Naive B cell (primary cell): Measurements from ENCODE around the gene TRIM34. TPM values are rescaled to one million over a fixed set of nuclear protein-coding genes. Genes with fewer than 3 reads are reported as not detected.

Experiments
- polyA plus RNA-seq, 6 donors: library from polyadenylated mRNA; unstranded; fragments of 300-500 nt; fragmentation: Illumina TruSeq; gene quantifications; one replicate each; pipeline ENCODE4 v1.2.3, GENCODE V29; 2021; ENCODE audit warnings: low read depth in 6 of 6

TRIM34 gene
- polyA plus RNA-seq, 6 donors from 2014 or later, result 25.3 to 58.5 (median 30.8) TPM

Other genes with a start within 250 kb of the TRIM34 start
- gene OR51M1, start 241.2 kb upstream of the TRIM34 start, polyA plus RNA-seq, result not detected
- gene OR51Q1, start 202.9 kb upstream of the TRIM34 start, polyA plus RNA-seq, result not detected
- not detected for gene OR51I1, start 183.5 kb upstream of the TRIM34 start, polyA plus RNA-seq
- gene OR51I2, start 175.7 kb upstream of the TRIM34 start, polyA plus RNA-seq, result not detected
- gene OR52D1, start 136.3 kb upstream of the TRIM34 start, polyA plus RNA-seq, result not detected
- not detected for gene UBQLN3, start 115.0 kb upstream of the TRIM34 start, polyA plus RNA-seq
- under 1 TPM in 1 of 6 donors, not detected in 5; 0.39 TPM for gene UBQLNL, start 108.3 kb upstream of the TRIM34 start, polyA plus RNA-seq
- not detected for gene OR52H1, start 76.5 kb upstream of the TRIM34 start, polyA plus RNA-seq
- under 1 TPM in 1 of 6 donors, not detected in 5; 0.33 TPM for gene OR52B6, start 44.1 kb upstream of the TRIM34 start, polyA plus RNA-seq
- under 1 TPM in 1 of 6 donors, not detected in 5; 0.22 TPM for gene TRIM6, start 28.4 kb upstream of the TRIM34 start, polyA plus RNA-seq
- 10 to 100 TPM in 1 of 6 donors, 1 to 10 TPM in 5; 5.0 to 10.2 (median 7.9) TPM for gene TRIM5, start 60.1 kb downstream of the TRIM34 start, polyA plus RNA-seq
- gene TRIM22, start 64.8 kb downstream of the TRIM34 start, polyA plus RNA-seq, result 100 to 1,000 TPM; 178 to 300 (median 241) TPM
- under 1 TPM in 5 of 6 donors, not detected in 1; 0.16 to 0.32 (median 0.18) TPM for gene OR56B1, start 111.4 kb downstream of the TRIM34 start, polyA plus RNA-seq
- 1 to 10 TPM in 2 of 6 donors, under 1 TPM in 2, not detected in 2; 0.49 to 1.1 (median 0.87) TPM for gene OR52N4, start 129.2 kb downstream of the TRIM34 start, polyA plus RNA-seq
- gene OR52N5, start 158.4 kb downstream of the TRIM34 start, polyA plus RNA-seq, result under 1 TPM in 1 of 6 donors, not detected in 5; 0.20 TPM
- gene OR52N1, start 166.3 kb downstream of the TRIM34 start, polyA plus RNA-seq, result not detected
- not detected for gene OR52N2, start 183.9 kb downstream of the TRIM34 start, polyA plus RNA-seq
- not detected for gene OR52E6, start 216.9 kb downstream of the TRIM34 start, polyA plus RNA-seq
- not detected for gene OR52E8, start 232.7 kb downstream of the TRIM34 start, polyA plus RNA-seq